ENCODE measurements around the gene CLTCL1.

DNA sequence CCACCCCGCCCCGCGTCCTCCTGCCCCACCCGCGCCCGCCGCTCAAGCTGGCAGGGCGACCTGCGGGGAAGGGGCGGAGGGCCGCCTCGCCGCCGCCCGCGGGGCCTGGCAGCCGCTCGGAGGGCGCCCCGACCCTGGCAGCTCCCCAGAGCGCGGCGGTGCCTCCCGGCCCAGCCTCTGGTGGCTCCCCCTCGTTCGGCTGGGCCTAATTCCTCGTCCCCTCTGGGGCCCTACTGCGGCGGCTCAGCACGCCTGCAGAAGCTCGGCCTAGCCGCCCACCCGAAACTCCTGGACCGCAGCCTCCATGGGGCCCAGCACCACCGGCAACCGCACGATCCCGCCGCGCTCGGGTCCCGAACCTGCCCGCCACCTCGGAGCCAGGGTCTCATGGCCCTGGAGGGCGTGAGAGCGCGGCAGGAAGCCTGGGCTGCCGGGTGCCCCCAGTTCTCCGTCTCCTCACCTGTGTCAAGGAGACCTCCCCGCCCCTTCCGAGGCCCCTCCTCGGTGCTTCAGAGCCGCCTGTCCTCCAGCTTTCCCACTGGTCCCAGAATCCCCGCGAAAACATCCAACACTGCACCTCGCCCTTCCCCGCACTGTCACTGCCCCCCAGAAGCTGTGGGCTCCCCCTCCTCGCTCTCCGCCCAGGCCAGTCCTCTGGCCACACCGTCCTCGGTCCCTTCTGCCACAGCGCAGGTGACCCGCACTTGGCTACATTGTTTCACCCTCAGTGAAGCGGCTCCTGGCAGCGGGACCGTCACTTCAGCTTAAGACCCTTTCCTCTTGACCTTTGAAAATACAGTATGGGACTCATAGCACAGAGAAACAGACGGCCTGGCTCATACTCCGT lies 140.8 kb downstream of the CLTCL1 start:
- 0 out of 2 replicates have a peak, but pooled peaks have one; percentile 26 for TF ChIP-seq EZH2phosphoT487 (IDR thresholded peaks at IDR 0.05; ENCODE audit: insufficient read depth, low read depth)
- peak; percentile 86 for TF ChIP-seq EZH2 (IDR thresholded peaks at IDR 0.05; ENCODE audit: insufficient read depth, poor library complexity, severe bottlenecking)
